Measurements from ENCODE around the gene PAPLN.

Gene PAPLN

DNA sequence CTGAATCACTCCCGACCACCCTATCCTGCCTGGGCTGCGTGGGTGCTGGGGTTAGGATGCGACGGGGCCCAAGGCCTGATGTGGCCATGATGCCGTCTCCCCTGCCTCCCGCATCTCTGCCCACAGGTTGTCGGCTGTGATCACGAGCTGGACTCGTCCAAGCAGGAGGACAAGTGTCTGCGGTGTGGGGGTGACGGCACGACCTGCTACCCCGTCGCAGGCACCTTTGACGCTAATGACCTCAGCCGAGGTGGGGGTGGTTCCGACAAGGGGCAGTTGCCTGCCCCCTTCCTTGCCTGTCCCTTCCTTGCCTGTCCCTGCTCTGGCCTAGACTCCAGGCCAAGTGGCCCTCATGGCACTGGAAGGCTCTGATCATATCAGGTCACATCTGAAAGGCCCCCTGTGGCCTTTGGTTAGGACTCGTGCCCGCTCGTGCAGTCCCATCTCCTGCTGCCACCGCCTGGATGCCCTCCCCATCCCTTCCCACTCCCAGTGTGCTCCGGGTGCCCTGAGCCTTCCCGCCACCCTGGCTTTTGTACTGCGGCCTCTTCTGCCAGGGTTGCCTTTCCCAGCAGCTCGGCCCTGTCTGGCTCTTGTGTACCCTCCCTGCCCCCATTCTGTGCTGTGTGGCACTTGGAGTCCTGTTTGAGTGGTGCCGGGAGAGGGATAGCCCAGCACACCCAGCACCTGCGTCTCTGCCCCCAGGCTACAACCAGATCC lies 13.6 kb downstream of the PAPLN start:
- TF ChIP-seq, protein P1, sequence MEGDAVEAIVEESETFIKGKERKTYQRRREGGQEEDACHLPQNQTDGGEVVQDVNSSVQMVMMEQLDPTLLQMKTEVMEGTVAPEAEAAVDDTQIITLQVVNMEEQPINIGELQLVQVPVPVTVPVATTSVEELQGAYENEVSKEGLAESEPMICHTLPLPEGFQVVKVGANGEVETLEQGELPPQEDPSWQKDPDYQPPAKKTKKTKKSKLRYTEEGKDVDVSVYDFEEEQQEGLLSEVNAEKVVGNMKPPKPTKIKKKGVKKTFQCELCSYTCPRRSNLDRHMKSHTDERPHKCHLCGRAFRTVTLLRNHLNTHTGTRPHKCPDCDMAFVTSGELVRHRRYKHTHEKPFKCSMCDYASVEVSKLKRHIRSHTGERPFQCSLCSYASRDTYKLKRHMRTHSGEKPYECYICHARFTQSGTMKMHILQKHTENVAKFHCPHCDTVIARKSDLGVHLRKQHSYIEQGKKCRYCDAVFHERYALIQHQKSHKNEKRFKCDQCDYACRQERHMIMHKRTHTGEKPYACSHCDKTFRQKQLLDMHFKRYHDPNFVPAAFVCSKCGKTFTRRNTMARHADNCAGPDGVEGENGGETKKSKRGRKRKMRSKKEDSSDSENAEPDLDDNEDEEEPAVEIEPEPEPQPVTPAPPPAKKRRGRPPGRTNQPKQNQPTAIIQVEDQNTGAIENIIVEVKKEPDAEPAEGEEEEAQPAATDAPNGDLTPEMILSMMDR (IDR thresholded peaks at IDR 0.05; ENCODE audit: borderline replicate concordance, insufficient read depth, low read depth, low read length), result no peak
- no peak overlapping the region for H3K4me3 ChIP-seq (ENCODE audit: low read depth, low read length)

DNA sequence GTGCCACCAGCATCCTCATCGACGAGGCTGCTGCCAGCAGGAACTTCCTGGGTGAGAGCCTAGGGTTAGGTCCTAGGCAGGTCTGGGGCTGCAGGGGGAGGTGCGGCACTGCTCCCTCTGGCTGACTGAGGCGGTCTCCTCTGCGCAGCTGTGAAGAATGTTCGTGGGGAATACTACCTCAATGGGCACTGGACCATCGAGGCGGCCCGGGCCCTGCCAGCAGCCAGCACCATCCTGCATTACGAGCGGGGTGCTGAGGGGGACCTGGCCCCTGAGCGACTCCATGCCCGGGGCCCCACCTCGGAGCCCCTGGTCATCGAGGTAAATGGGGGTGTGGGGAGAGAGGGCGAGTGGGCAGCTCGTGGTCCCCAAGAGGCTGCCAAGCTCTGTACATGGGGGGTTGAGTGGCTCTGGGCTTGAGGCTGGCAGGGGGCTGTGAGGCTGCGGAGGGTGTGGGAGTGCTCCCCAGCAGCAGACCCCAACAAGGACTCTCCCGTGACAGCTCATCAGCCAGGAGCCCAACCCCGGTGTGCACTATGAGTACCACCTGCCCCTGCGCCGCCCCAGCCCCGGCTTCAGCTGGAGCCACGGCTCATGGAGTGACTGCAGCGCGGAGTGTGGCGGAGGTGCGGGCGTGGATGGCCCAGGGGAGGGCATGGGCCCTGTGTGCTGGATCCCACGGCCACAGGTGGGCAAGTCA lies 14.4 kb downstream of the PAPLN start:
- TF ChIP-seq, protein P1 (IDR thresholded peaks at IDR 0.05; ENCODE audit: borderline replicate concordance, insufficient read depth, low read depth, low read length), result no peak

DNA sequence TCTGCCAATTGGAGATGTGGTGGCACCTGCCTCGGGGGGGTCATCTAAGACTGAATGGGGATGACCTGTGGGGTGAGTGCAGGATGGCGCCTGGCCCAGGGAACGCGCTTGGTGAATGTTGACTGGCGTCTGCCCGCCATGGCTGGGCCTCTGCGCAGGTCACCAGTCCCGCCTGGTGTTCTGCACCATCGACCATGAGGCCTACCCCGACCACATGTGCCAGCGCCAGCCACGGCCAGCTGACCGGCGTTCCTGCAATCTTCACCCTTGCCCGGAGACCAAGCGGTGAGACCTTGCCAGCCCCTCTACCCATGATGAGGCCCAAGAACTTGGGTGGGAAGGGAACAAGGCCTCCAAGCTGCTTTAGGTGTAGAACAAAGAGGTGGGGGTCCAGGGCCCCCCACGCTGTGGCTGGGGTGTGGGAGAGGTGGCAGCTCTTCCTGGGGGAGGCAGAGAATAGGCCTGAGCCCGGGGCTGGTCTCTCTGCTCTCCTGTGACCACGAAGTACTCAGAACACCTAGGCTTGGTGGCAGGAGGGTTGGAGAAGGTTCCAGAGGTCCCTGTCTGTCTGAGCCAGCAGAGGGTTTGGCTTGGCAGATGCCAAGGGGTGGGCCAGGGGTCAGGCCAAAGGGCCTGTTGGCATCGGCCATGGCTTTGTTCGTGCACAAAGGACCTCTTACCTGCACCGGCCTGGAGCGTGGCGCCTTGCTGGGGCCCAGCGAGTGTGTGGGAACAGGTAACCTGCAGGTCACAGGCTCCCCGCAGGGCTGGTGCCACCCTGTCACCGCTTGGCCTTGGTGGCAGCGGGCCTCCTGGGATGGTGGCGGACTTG lies 15.4 kb downstream of the PAPLN start:
- no peak overlapping the region for H3K4me3 ChIP-seq (ENCODE audit: low read depth, low read length)
- TF ChIP-seq, protein P1 (IDR thresholded peaks at IDR 0.05; ENCODE audit: borderline replicate concordance, insufficient read depth, low read depth, low read length), result no peak

More for the DNA sequence above, 14.4 kb downstream of the PAPLN start:
- no peak overlapping the region for H3K4me3 ChIP-seq (ENCODE audit: low read depth, low read length)

DNA sequence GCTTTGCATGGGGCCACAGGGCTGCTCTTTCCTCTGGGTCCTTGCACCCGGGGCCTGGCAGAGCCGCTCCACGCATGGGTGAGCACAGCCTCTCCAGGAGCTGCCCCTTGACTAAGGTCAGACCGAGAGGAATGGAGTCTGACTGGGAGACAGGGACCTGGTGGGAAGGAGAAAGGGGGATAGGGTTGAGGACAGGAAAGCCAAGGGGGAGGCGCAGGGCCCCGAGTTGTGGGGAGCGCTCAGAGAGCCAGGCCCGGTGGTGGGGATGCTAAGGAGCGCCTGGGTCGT lies 16.0 kb downstream of the PAPLN start:
- no peak overlapping the region for H3K4me3 ChIP-seq (ENCODE audit: low read depth, low read length)
- TF ChIP-seq, protein P1 (IDR thresholded peaks at IDR 0.05; ENCODE audit: borderline replicate concordance, insufficient read depth, low read depth, low read length), result no peak

DNA sequence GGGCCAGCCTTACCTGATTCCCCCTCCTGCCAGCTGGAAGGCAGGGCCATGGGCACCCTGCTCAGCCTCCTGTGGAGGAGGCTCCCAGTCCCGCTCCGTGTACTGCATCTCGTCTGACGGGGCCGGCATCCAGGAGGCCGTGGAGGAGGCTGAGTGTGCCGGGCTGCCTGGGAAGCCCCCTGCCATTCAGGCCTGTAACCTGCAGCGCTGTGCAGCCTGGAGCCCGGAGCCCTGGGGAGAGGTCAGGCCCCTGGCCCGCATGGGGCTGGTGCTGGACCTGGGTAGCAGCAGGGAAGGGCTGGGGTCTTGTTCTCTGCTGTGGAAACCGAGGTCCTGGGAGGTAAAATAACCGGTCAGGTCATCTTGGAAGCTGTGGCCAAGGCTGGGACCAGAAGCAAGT lies 16.4 kb downstream of the PAPLN start:
- TF ChIP-seq, protein P1 (IDR thresholded peaks at IDR 0.05; ENCODE audit: borderline replicate concordance, insufficient read depth, low read depth, low read length), result no peak
- no peak overlapping the region for H3K4me3 ChIP-seq (ENCODE audit: low read depth, low read length)

DNA sequence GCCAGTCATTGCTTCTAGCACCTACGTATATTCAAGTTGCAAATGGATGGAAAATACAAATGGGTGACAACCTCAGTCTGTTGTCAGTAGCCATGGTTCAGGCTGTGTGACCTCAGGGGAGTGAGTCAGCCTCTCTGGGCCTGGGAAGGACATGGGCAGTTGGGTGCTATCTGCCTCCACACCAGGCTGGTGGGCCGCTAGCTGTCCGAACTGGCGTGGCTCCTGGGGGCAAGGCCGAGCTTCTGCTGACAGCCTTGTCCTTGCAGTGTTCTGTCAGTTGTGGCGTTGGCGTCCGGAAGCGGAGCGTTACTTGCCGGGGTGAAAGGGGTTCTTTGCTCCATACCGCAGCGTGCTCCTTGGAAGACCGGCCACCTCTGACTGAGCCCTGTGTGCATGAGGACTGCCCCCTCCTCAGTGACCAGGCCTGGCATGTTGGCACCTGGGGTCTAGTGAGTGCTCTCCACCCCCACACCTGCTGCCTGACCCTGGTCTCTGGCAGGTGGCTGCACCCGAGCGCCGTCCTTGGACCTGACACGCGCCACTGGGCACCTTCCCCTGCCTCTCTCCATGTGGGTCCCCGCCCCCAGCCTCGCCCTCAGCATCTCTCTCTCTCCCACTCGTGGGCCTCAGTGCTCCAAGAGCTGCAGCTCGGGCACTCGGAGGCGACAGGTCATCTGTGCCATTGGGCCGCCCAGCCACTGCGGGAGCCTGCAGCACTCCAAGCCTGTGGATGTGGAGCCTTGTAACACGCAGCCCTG lies 17.1 kb downstream of the PAPLN start:
- TF ChIP-seq, protein P1 (IDR thresholded peaks at IDR 0.05; ENCODE audit: borderline replicate concordance, insufficient read depth, low read depth, low read length), result no peak
- H3K4me3 ChIP-seq (ENCODE audit: low read depth, low read length), result no peak overlapping the region

All from GM12875 (cell line).